NCI-H2107 treated with DMSO at 0.1 percent for 48 hours (cell line): ENCODE measurements around the gene UBE4B.

Experiments
- DNase-seq: peaks from one replicate; lab custom pipeline; 2025; ENCODE audit not compliant: unreplicated experiment; lab: John Stamatoyannopoulos, UW

The UBE4B gene

GRCh38 chr1:10108948-10109708 lies 76.4 kb downstream of the UBE4B start:
- DNase-seq: no peak

- DNase-seq: no peak
These were observed 80.7 kb downstream of the UBE4B start for GRCh38 chr1:10113501-10113900.

- no peak for DNase-seq
These were observed 82.0 kb downstream of the UBE4B start for GRCh38 chr1:10114746-10115145.

GRCh38 chr1:10117132-10117531 lies 84.4 kb downstream of the UBE4B start:
- DNase-seq: no peak

- DNase-seq: no peak
These were observed 85.1 kb downstream of the UBE4B start for GRCh38 chr1:10117865-10118264.

GRCh38 chr1:10121688-10122087 lies 88.9 kb downstream of the UBE4B start:
- DNase-seq: no peak

- DNase-seq: no peak
These were observed 90.2 kb downstream of the UBE4B start for GRCh38 chr1:10122926-10123325.

- no peak for DNase-seq
These were observed 95.5 kb downstream of the UBE4B start for GRCh38 chr1:10128101-10128765.

GRCh38 chr1:10132316-10132715 lies 99.6 kb downstream of the UBE4B start:
- DNase-seq: no peak

GRCh38 chr1:10132852-10133251 lies 100.1 kb downstream of the UBE4B start:
- DNase-seq: no peak

- no peak for DNase-seq
These were observed 108.2 kb downstream of the UBE4B start for GRCh38 chr1:10140981-10141380.

GRCh38 chr1:10143961-10144485 lies 111.3 kb downstream of the UBE4B start:
- DNase-seq: no peak

- DNase-seq: no peak
These were observed 113.6 kb downstream of the UBE4B start for GRCh38 chr1:10146391-10146790.

- DNase-seq: no peak
These were observed 116.5 kb downstream of the UBE4B start for GRCh38 chr1:10149231-10149630.

GRCh38 chr1:10152709-10153284 lies 120.0 kb downstream of the UBE4B start:
- no peak for DNase-seq

- DNase-seq: no peak
These were observed 122.4 kb downstream of the UBE4B start for GRCh38 chr1:10155087-10155712.

GRCh38 chr1:10160173-10160572 lies 127.4 kb downstream of the UBE4B start:
- DNase-seq: no peak

- DNase-seq: no peak
These were observed 128.2 kb downstream of the UBE4B start for GRCh38 chr1:10160907-10161490.

- DNase-seq: no peak
These were observed 129.0 kb downstream of the UBE4B start for GRCh38 chr1:10161541-10162290.

- no peak for DNase-seq
These were observed 136.3 kb downstream of the UBE4B start for GRCh38 chr1:10168912-10169514.
